Keratinocyte (primary cell): Measurements from ENCODE around the gene E2F6. TPM values are rescaled to one million over a fixed set of nuclear protein-coding genes. Genes with fewer than 3 reads are reported as not detected.

ENCODE experiments used
- DNase-seq: peaks from one replicate; pipeline ENCODE4 v3.0.0-alpha.2; 2011; ENCODE audit warnings: low read depth, missing footprints, low spot score
- FAIRE-seq: peaks from 2 replicates; lab custom pipeline; 2011; peaks lifted over from hg19 to GRCh38; lab: Jason Lieb, UNC
- H2AFZ ChIP-seq: 2 replicates; pipeline ENCODE4 v1.6.0; 2012; ENCODE audit warnings: low read length, control low read depth, inconsistent platforms; ENCODE audit not compliant: control insufficient read depth
- H3K27ac ChIP-seq: 2 replicates; pipeline ENCODE4 v1.5.1; 2011; ENCODE audit warnings: low read length; ENCODE audit not compliant: control insufficient read depth, insufficient read depth
- H3K27me3 ChIP-seq: 3 replicates; pipeline ENCODE4 v1.6.0; 2011; ENCODE audit warnings: low read length; ENCODE audit not compliant: control insufficient read depth, insufficient read depth; ENCODE audit errors: extremely low read depth
- H3K36me3 ChIP-seq, 2 experiments: 2 replicates in 1 of 2; 3 replicates in 1 of 2; pipeline ENCODE4 v1.5.1; 2011; ENCODE audit warnings: low read length in 2 of 2, mild to moderate bottlenecking in 1 of 2; ENCODE audit not compliant: control insufficient read depth in 2 of 2, insufficient read depth in 2 of 2; ENCODE audit errors: extremely low read depth in 1 of 2
- H3K4me1 ChIP-seq: 3 replicates; pipeline ENCODE4 v1.5.1; 2011; ENCODE audit warnings: low read length; ENCODE audit not compliant: control insufficient read depth, insufficient read depth; ENCODE audit errors: extremely low read depth
- H3K4me2 ChIP-seq: 3 replicates; pipeline ENCODE4 v1.6.0; 2011; ENCODE audit warnings: low read depth, low read length; ENCODE audit not compliant: control insufficient read depth, insufficient read depth; ENCODE audit errors: extremely low read depth
- H3K4me3 ChIP-seq, 3 experiments: fragments of 200-600 bp in 1 of 3; sonication (generic) in 1 of 3; 2 replicates in 2 of 3; 3 replicates in 1 of 3; pipeline ENCODE4 v1.5.1; 2011 to 2016; ENCODE audit warnings: low read length in 3 of 3, mild to moderate bottlenecking in 3 of 3, control low read depth in 2 of 3, inconsistent platforms in 1 of 3, low read depth in 1 of 3, mixed read lengths in 1 of 3, mixed run types in 1 of 3, moderate library complexity in 1 of 3; ENCODE audit not compliant: control insufficient read depth in 2 of 3, insufficient read depth in 2 of 3; ENCODE audit errors: extremely low read depth in 1 of 3
- H3K79me2 ChIP-seq: 2 replicates; pipeline ENCODE4 v1.6.0; 2012; ENCODE audit warnings: low read length; ENCODE audit not compliant: control insufficient read depth, insufficient read depth
- H3K9ac ChIP-seq: 3 replicates; pipeline ENCODE4 v1.6.0; 2011; ENCODE audit warnings: low read length; ENCODE audit not compliant: control insufficient read depth, insufficient read depth; ENCODE audit errors: extremely low read depth
- H3K9me1 ChIP-seq: 3 replicates; pipeline ENCODE4 v1.6.0; 2011; ENCODE audit warnings: low read length; ENCODE audit not compliant: control insufficient read depth, insufficient read depth; ENCODE audit errors: extremely low read depth
- H3K9me3 ChIP-seq: 2 replicates; pipeline ENCODE4 v1.5.1; 2012; ENCODE audit warnings: low read depth, low read length; ENCODE audit not compliant: control insufficient read depth
- H4K20me1 ChIP-seq: 3 replicates; pipeline ENCODE4 v1.6.0; 2011; ENCODE audit warnings: low read length; ENCODE audit not compliant: control insufficient read depth, insufficient read depth; ENCODE audit errors: extremely low read depth
- CTCF ChIP-seq, 3 experiments: IDR thresholded peaks in 1 of 3; conservative IDR thresholded peaks in 1 of 3; optimal IDR thresholded peaks in 1 of 3; 2 replicates in 2 of 3; 3 replicates in 1 of 3; pipeline versions ENCODE3 to v1.5.1; 2011; ENCODE audit warnings: low read length in 3 of 3, mild to moderate bottlenecking in 3 of 3, moderate library complexity in 2 of 3, control low read depth in 1 of 3, inconsistent platforms in 1 of 3; ENCODE audit not compliant: insufficient read depth in 2 of 3; ENCODE audit errors: extremely low read depth in 1 of 3
- EZH2 ChIP-seq: IDR thresholded peaks from one replicate; pipeline ENCODE4 v1.6.1; 2012; ENCODE audit warnings: inconsistent platforms, mild to moderate bottlenecking, low read length, moderate library complexity
- dilution Hi-C: fragments of 300-500 bp; cut with MboI; formaldehyde crosslinking; loops from one replicate; pipeline ENCODE4 v1.7.0; 2020; ENCODE audit warnings: low sequenced_read_pairs; ENCODE audit not compliant: extremely low pct_ligation_motif_present
- polyA plus RNA-seq, 5 experiments: library from polyadenylated mRNA; depleted of rRNA in 3 of 5; stranded (reverse) in 3 of 5; stranded (forward) in 1 of 5; unstranded in 1 of 5; fragments of >200 nt; gene quantifications; 1 replicate in 1 of 5; 2 replicates in 3 of 5; 3 replicates in 1 of 5; pipeline versions ENCODE4 v1.2.1 to v1.2.3, GENCODE V29; 2011 to 2012; ENCODE audit warnings: missing spikeins in 2 of 5, low read depth in 1 of 5, low replicate concordance in 1 of 5

E2F6 gene
- polyA plus RNA-seq, 1 donor (not counting 4 experiments of a cell fraction or from before 2014, with no cell fraction given): 13.8 TPM

GRCh38 chr2:11473659-11474433, 7.9 kb upstream of the E2F6 start:
- Histone ChIP-seq H3K27ac (no peak overlapping the region), H4K20me1 (no peaks in the 10 kb centered on the region), H3K36me3 (no peaks in the 10 kb centered on the region), H3K4me1 (no peaks in the 10 kb centered on the region), H2AFZ (no peak overlapping the region), H3K4me2 (no peak overlapping the region), H3K4me3 (no peak overlapping the region), H3K9me3 (no peaks in the 10 kb centered on the region), H3K9me1 (no peaks in the 10 kb centered on the region), H3K79me2 (no peaks in the 10 kb centered on the region), H3K9ac (no peak overlapping the region), H3K27me3 (peaks cover 2% of the 10 kb centered on the region)
- dilution Hi-C loops: loop anchor here (5.0 kb wide), 1 partner anchor 78 kb away; no protein-coding TSS in a partner anchor
- no peak for DNase-seq
- TF ChIP-seq EZH2 (no peak), CTCF (optimal IDR thresholded peaks at IDR 0.05 in 1 of 3, IDR thresholded peaks at IDR 0.05 in 1 of 3, conservative IDR thresholded peaks at IDR 0.05 in 1 of 3; ENCODE audit: extremely low read depth in 1 of 3, insufficient read depth in 2 of 3, low read length in 3 of 3) (no peak)
- FAIRE-seq: no peak

GRCh38 chr2:11467749-11468148, 1.8 kb upstream of the E2F6 start:
- no peak for TF ChIP-seq EZH2
- TF ChIP-seq CTCF (optimal IDR thresholded peaks at IDR 0.05 in 1 of 3, IDR thresholded peaks at IDR 0.05 in 1 of 3, conservative IDR thresholded peaks at IDR 0.05 in 1 of 3; ENCODE audit: extremely low read depth in 1 of 3, insufficient read depth in 2 of 3, low read length in 3 of 3): no peak
- Histone ChIP-seq H3K9me3 (no peaks in the 10 kb centered on the region), H3K9me1 (no peaks in the 10 kb centered on the region), H3K9ac (no peak overlapping the region), H3K27me3 (no peaks in the 10 kb centered on the region), H3K4me2 (no peak overlapping the region), H3K4me1 (peaks cover 6% of the 10 kb centered on the region), H2AFZ (no peak overlapping the region), H3K79me2 (peaks cover 29% of the 10 kb centered on the region), H3K4me3 (no peak overlapping the region), H4K20me1 (no peaks in the 10 kb centered on the region), H3K27ac (no peak overlapping the region), H3K36me3 (peaks cover 3 to 6% of the 10 kb centered on the region in 2 experiments)
- DNase-seq (no peak), FAIRE-seq (no peak)
- dilution Hi-C loops: no loop called here
